GM12875 (cell line): ENCODE results near the gene U2AF2.

Source experiments
- H3K4me3 ChIP-seq: one replicate; pipeline ENCODE4 v1.5.1; 2011; ENCODE audit warnings: low read depth, low read length, control low read depth
- TF ChIP-seq, protein P1 (sequence below): IDR thresholded peaks from 2 replicates; pipeline ENCODE4 v1.5.1; 2011; ENCODE audit warnings: low read depth, mild to moderate bottlenecking, control low read depth, inconsistent platforms, low read length, moderate library complexity, borderline replicate concordance; ENCODE audit not compliant: insufficient read depth

U2AF2 gene

DNA sequence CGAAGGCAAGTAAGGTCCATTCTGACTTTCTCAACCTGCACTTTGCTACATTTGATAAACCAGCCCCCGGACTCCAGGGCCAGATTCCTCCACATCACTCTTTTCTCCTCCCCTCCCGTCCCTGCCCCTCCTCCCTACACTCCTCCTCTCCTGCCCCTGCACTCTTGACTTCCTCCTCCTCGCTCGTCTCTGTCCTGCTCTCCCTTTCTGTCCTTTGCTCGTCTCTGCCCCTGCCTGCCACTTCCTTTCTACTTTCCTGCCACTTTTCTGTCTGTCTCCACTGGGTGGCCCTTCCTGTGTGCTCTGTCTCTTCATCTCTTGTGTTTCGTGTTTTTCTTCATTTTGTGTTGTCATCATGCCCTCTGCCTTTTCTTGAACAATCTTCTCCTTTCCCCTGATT, 7.0 kb downstream of the U2AF2 start:
- TF ChIP-seq, protein P1, sequence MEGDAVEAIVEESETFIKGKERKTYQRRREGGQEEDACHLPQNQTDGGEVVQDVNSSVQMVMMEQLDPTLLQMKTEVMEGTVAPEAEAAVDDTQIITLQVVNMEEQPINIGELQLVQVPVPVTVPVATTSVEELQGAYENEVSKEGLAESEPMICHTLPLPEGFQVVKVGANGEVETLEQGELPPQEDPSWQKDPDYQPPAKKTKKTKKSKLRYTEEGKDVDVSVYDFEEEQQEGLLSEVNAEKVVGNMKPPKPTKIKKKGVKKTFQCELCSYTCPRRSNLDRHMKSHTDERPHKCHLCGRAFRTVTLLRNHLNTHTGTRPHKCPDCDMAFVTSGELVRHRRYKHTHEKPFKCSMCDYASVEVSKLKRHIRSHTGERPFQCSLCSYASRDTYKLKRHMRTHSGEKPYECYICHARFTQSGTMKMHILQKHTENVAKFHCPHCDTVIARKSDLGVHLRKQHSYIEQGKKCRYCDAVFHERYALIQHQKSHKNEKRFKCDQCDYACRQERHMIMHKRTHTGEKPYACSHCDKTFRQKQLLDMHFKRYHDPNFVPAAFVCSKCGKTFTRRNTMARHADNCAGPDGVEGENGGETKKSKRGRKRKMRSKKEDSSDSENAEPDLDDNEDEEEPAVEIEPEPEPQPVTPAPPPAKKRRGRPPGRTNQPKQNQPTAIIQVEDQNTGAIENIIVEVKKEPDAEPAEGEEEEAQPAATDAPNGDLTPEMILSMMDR, result no peak
- no peak overlapping the region for H3K4me3 ChIP-seq

DNA sequence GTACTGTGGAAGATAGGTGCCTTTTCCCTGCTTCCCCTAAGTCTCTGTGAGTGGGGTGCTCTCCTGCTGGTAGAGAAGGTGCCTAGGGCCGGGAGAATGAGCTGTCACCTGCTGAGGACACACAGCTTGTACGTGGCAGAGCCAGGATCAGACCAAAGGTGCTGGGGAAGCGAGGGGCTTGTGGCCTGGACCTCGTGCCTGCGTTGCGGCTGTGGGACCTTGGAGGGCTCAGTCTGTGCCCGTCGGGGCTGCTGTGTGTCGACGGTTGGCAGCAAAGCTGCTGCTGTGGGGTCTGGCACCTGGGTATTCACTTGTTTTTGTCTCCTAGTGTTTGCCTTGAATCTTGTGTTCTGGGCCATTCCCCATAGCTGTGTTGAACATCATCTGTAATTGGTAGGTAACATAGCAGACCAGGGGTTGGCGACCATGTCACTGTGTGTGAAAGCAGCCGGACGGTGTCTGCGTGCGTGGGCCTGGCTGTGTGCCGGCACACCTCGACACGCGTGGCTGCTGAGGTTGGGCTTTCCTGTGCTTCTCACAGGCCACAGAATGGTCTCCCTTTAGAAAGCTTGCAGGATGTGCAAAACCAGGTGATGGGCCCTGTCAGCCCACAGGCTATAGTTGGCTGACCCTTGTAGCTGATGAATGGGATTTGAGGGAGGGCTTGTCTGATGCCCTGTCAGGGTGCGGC, 9.2 kb downstream of the U2AF2 start:
- TF ChIP-seq, protein P1, result no peak
- no peak overlapping the region for H3K4me3 ChIP-seq

DNA sequence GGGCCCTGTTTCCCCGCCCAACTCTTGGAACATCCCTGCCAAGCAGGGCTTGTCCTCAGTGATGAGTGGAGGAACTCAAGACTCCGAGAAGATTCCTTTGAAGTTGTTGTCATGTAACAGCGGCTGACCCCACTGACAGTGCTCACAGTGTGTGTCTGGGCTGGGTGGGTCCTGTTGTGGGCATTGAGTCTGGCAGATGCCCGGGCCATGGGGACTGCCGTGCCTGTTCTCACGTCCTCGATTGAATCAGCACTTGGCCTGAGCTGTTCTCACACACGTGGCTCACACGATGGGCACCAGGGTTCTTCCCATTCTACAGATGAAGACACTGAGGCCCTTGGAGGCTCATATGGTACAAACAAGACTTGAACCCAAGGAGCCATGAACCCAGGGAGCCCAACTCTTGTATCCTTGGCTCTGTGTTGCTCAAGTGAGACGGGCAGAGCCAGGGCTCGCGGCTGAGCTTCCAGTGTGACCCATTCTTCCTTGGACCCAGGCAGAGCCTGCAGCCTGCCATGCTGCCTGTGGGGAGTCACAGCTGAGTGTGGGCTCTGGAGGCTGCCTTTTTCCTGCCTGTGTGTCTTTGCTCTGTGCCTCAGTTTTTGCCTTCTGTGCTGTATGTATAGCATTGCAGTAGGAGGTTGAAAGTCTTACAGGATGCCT, 11.6 kb downstream of the U2AF2 start:
- H3K4me3 ChIP-seq, result no peak overlapping the region
- TF ChIP-seq, protein P1, result no peak

DNA sequence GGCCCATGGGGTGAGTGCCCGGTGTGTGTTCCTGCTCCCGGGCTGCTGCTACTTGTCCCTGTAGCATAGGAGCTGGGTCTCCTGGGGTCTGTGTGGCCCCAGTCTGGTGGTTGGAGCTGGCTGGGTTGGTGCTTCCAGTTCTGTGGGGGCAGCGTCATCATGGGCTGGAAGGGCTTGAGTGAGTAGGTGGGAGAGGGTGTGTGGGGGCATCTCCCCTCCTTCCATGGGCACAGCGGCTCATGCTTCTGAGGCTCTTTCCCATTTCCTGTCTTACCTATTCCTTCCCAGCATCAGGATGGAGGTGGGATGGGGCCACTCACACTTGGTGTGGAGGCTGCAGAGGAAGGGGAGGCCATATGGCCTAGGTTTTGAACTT, 12.2 kb downstream of the U2AF2 start:
- TF ChIP-seq, protein P1, result no peak
- H3K4me3 ChIP-seq, result no peak overlapping the region

DNA sequence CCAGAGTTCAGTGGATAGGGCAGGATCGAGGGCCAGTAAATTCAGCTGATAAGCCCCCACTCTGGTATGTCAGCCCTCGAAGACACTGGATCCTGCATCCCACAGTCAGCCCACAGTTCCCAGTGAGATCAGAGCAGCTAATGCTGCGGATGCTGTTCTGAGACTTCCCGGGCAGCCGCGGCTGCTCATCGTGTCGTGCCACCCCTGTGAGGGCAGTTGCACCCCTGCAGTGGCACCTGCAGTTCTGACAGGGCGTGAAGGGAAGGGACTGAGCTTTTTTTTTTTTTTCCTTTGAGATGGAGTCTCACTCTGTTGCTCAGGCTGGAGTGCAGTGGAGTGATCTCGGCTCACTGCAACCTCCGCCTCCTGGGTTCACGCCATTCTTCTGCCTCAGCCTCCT, 12.7 kb downstream of the U2AF2 start:
- TF ChIP-seq, protein P1, result no peak

DNA sequence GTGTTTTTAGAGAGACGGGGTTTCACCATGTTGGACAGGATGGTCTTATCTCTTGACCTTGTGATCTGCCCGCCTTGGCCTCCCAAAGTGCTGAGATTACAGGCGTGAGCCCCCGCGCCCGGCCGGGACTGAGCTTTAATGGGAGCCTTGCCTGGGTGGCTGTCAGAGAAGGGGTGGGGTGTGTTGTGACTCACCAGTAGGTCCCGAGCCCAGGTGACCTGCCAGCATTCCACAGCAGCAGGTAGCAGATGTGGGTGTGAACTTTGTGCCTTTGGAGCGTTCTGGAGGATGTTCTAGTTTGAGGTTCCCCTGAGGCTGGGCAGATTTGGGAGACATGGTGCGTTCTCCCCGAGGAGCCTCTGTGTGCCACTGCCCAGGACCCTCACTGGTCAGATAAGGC, 13.1 kb downstream of the U2AF2 start:
- TF ChIP-seq, protein P1, result no peak
- H3K4me3 ChIP-seq, result no peak overlapping the region

More for the DNA sequence above, 12.7 kb downstream of the U2AF2 start:
- H3K4me3 ChIP-seq, result no peak overlapping the region
